WTC11 (cell line): ENCODE data around the gene TMEM225B. TPM values are rescaled to one million over a fixed set of nuclear protein-coding genes. Genes with fewer than 3 reads are reported as not detected.
"Not testable (repeated sequence)": the region's sequence is repeated elsewhere in the genome, so short reads cannot be mapped to it uniquely, and the experiment has no call there.

Experiments used
- ATAC-seq: fragments of 200-7000 bp; cut with Tn5 transposase; 2 replicates; pipeline ENCODE4 v1.10.0; 2021; ENCODE audit warnings: mild to moderate bottlenecking, moderate library complexity
- CTCF ChIA-PET: fragments of 300-600 bp; sonication (Branson Sonifier 250); formaldehyde crosslinking; loops from one replicate; lab custom pipeline; 2021; ENCODE audit warnings: antibody characterized with exemption; lab: Charles Lee
- POLR2A ChIA-PET: fragments of 350-600 bp; sonication (Branson Sonifier 250); formaldehyde crosslinking; loops from one replicate; lab custom pipeline; 2021; ENCODE audit warnings: antibody characterized with exemption; lab: Charles Lee
- DNase-seq: peaks from one replicate; pipeline ENCODE4 v3.0.0; 2021; ENCODE audit warnings: low spot score
- H3K27ac Mint-ChIP-seq: 2 replicates; pipeline ENCODE4 v1.8.0; 2021; ENCODE audit warnings: mixed read lengths
- H3K27me3 Mint-ChIP-seq: 2 replicates; pipeline ENCODE4 v1.8.0; 2021; ENCODE audit warnings: low read depth, mild to moderate bottlenecking, moderate library complexity, mixed read lengths
- H3K36me3 Mint-ChIP-seq: 2 replicates; pipeline ENCODE4 v1.8.0; 2021; ENCODE audit warnings: mixed read lengths
- H3K4me1 Mint-ChIP-seq: 2 replicates; pipeline ENCODE4 v1.8.0; 2022; ENCODE audit warnings: mixed read lengths
- H3K4me3 Mint-ChIP-seq: 2 replicates; pipeline ENCODE4 v1.8.0; 2021; ENCODE audit warnings: mild to moderate bottlenecking, moderate library complexity, mixed read lengths
- H3K9me3 Mint-ChIP-seq: 2 replicates; pipeline ENCODE4 v1.8.0; 2021; ENCODE audit warnings: mixed read lengths
- AFF4 ChIP-seq: sonication (generic); formaldehyde crosslinking; IDR thresholded peaks from 2 replicates; pipeline ENCODE4 v1.8.1; 2023; ENCODE audit warnings: mild to moderate bottlenecking, missing genetic modification reagents, borderline replicate concordance
- AR ChIP-seq: fragments of 250-450 bp; sonication (Bioruptor Pico); IDR thresholded peaks from 2 replicates; pipeline ENCODE4 v1.9.0; 2021; ENCODE audit warnings: mild to moderate bottlenecking
- E2F4 ChIP-seq: sonication (generic); formaldehyde crosslinking; IDR thresholded peaks from 2 replicates; pipeline ENCODE4 v1.8.1; 2022; ENCODE audit warnings: low read depth, mild to moderate bottlenecking, moderate library complexity, missing genetic modification reagents, borderline replicate concordance
- ESRRA ChIP-seq: sonication (generic); formaldehyde crosslinking; IDR thresholded peaks from 2 replicates; pipeline ENCODE4 v1.8.1; 2022; ENCODE audit warnings: mild to moderate bottlenecking, missing genetic modification reagents, borderline replicate concordance
- SOX15 ChIP-seq: fragments of 250-450 bp; sonication (Bioruptor Pico); IDR thresholded peaks from 2 replicates; pipeline ENCODE4 v1.9.0; 2021; ENCODE audit warnings: mild to moderate bottlenecking
- TP53 ChIP-seq: sonication (generic); formaldehyde crosslinking; IDR thresholded peaks from 2 replicates; pipeline ENCODE4 v1.8.1; 2023; ENCODE audit warnings: mild to moderate bottlenecking, missing genetic modification reagents
- ZNF121 ChIP-seq: sonication (generic); formaldehyde crosslinking; IDR thresholded peaks from 2 replicates; pipeline ENCODE4 v1.8.0; 2023; ENCODE audit warnings: missing genetic modification reagents
- ZNF281 ChIP-seq: sonication (generic); formaldehyde crosslinking; IDR thresholded peaks from 2 replicates; pipeline ENCODE4 v1.8.0; 2023; ENCODE audit warnings: mild to moderate bottlenecking, missing genetic modification reagents
- ZNF416 ChIP-seq: fragments of 250-450 bp; sonication (Bioruptor Pico); IDR thresholded peaks from 2 replicates; pipeline ENCODE4 v1.9.0; 2021; ENCODE audit warnings: mild to moderate bottlenecking, inconsistent platforms
- total RNA-seq: library from RNA; stranded (reverse); gene quantifications from 3 replicates; pipeline ENCODE4 v1.2.3, GENCODE V29; 2021

The TMEM225B gene
- total RNA-seq, 1 experiment from 2014 or later, result 0.81 TPM

GRCh38 chr7:99579956-99580777, 17.9 kb upstream of the TMEM225B start (continued):
- 0 out of 2 replicates have a peak, but pooled peaks have one; percentile 38 for TF ChIP-seq TP53
- no peak for TF ChIP-seq AR (CRISPR knock-in tag)
- no peak for TF ChIP-seq ESRRA (CRISPR knock-in tag)
- 0 out of 2 replicates have a peak, but pooled peaks have one; percentile 6 for TF ChIP-seq ZNF281 (CRISPR knock-in tag)
- TF ChIP-seq ZNF416, result no peak
- no peak for TF ChIP-seq AFF4 (CRISPR knock-in tag)

GRCh38 chr7:99580778-99581332, 17.2 kb upstream of the TMEM225B start:
- 0 out of 2 replicates have a peak, but pooled peaks have one; percentile 28 for TF ChIP-seq ZNF121
- TF ChIP-seq, all 79 proteins: peak for 1; not testable (repeated sequence) for 78
- DNase-seq, H3K9me3 Mint-ChIP-seq, H3K36me3 Mint-ChIP-seq, ATAC-seq, H3K27me3 Mint-ChIP-seq: not testable (repeated sequence)
- POLR2A ChIA-PET, result interaction anchor here (0.6 to 1.1 kb wide), 2 partner anchors 81 to 554 kb away, joined by 4 read pairs; partner anchors contain the start of gene ZNF394
- CTCF ChIA-PET, result interaction anchor here (0.6 to 1.8 kb wide), 10 partner anchors 18 to 413 kb away, joined by 3 to 16 read pairs (median 4); partner anchors contain the start of genes ZKSCAN5, ZNF394, ZNF655 and ZSCAN25
- H3K27ac Mint-ChIP-seq, result peak overlapping the region; percentile 93
- H3K4me3 Mint-ChIP-seq, result peak overlapping the region; percentile 92
- peaks cover 17% of the 10 kb centered on the region for H3K4me1 Mint-ChIP-seq

- no peaks in the 10 kb centered on the region for H3K36me3 Mint-ChIP-seq
- H3K9me3 Mint-ChIP-seq, result peaks cover 38% of the 10 kb centered on the region
- H3K27ac Mint-ChIP-seq, result no peak overlapping the region
- no peak overlapping the region for H3K4me3 Mint-ChIP-seq
- no peak for ATAC-seq
- H3K4me1 Mint-ChIP-seq, result no peaks in the 10 kb centered on the region
- no peak for TF ChIP-seq SOX15
- no peak for TF ChIP-seq E2F4 (CRISPR knock-in tag)
- TF ChIP-seq, all 79 proteins: peak for 0
- H3K27me3 Mint-ChIP-seq, result no peaks in the 10 kb centered on the region; the same call in 1 of the 2 replicates
- DNase-seq, result no peak
- CTCF ChIA-PET, result no interaction called here
- POLR2A ChIA-PET, result no interaction called here
Observed at GRCh38 chr7:99588868-99589267, 9.2 kb upstream of the TMEM225B start.
